Measurements from ENCODE around the gene KCTD1.
A peak's percentile ranks its signal among the peaks of the same experiment; 100 is the strongest.
"Not testable (repeated sequence)": the region's sequence is repeated elsewhere in the genome, so short reads cannot be mapped to it uniquely, and the experiment has no call there.

KCTD1 gene

GRCh38 chr18:26438980-26439379 lies 109.4 kb downstream of the KCTD1 start:
- Histone ChIP-seq H3K4me3 (replicated peaks; ENCODE audit: insufficient read depth, low read length) (no peak overlapping the region), H3K27me3 (ENCODE audit: insufficient read depth, poor library complexity, severe bottlenecking) (no peaks in the 10 kb centered on the region), H3K27ac (replicated peaks) (no peak overlapping the region)
- TF ChIP-seq, protein P1, sequence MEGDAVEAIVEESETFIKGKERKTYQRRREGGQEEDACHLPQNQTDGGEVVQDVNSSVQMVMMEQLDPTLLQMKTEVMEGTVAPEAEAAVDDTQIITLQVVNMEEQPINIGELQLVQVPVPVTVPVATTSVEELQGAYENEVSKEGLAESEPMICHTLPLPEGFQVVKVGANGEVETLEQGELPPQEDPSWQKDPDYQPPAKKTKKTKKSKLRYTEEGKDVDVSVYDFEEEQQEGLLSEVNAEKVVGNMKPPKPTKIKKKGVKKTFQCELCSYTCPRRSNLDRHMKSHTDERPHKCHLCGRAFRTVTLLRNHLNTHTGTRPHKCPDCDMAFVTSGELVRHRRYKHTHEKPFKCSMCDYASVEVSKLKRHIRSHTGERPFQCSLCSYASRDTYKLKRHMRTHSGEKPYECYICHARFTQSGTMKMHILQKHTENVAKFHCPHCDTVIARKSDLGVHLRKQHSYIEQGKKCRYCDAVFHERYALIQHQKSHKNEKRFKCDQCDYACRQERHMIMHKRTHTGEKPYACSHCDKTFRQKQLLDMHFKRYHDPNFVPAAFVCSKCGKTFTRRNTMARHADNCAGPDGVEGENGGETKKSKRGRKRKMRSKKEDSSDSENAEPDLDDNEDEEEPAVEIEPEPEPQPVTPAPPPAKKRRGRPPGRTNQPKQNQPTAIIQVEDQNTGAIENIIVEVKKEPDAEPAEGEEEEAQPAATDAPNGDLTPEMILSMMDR (IDR thresholded peaks at IDR 0.05; ENCODE audit: insufficient read depth, low read length), result no peak
- no peak for TF ChIP-seq GABPA (IDR thresholded peaks at IDR 0.05; ENCODE audit: low read depth)
- peak in 1 of 2 experiments; percentile 36 for DNase-seq (ENCODE audit: low read depth in 1 of 2, low spot score in 1 of 2)

- H3K4me3 ChIP-seq (replicated peaks; ENCODE audit: insufficient read depth, low read length), result not testable (repeated sequence)
Observed at GRCh38 chr18:26437634-26438033, 110.7 kb downstream of the KCTD1 start.

GRCh38 chr18:26436176-26437051 lies 111.9 kb downstream of the KCTD1 start:
- TF ChIP-seq, protein P1 (IDR thresholded peaks at IDR 0.05; ENCODE audit: insufficient read depth, low read length), result no peak
- TF ChIP-seq SPI1 (IDR thresholded peaks at IDR 0.05; ENCODE audit: borderline replicate concordance, low read depth) (no peak), REST (IDR thresholded peaks at IDR 0.05; ENCODE audit: insufficient replicate concordance, low read depth) (no peak), POLR2AphosphoS5 (IDR thresholded peaks at IDR 0.05; ENCODE audit: low read depth) (no peak), GABPA (IDR thresholded peaks at IDR 0.05; ENCODE audit: low read depth) (no peak)
- Histone ChIP-seq H3K27ac (replicated peaks) (no peak overlapping the region), H3K4me3 (replicated peaks; ENCODE audit: insufficient read depth, low read length) (no peak overlapping the region), H3K27me3 (ENCODE audit: insufficient read depth, poor library complexity, severe bottlenecking) (no peaks in the 10 kb centered on the region)
- DNase-seq (ENCODE audit: low read depth in 1 of 2, low spot score in 1 of 2), result no peak

More at GRCh38 chr18:26437634-26438033, 110.7 kb downstream of the KCTD1 start:
- not testable (repeated sequence) for H3K27ac ChIP-seq (replicated peaks); H3K27me3 ChIP-seq (ENCODE audit: insufficient read depth, poor library complexity, severe bottlenecking); DNase-seq (ENCODE audit: low read depth in 1 of 2, low spot score in 1 of 2)

GRCh38 chr18:26435415-26436095 lies 112.8 kb downstream of the KCTD1 start:
- TF ChIP-seq, protein P1 (IDR thresholded peaks at IDR 0.05; ENCODE audit: insufficient read depth, low read length), result no peak
- TF ChIP-seq SPI1 (IDR thresholded peaks at IDR 0.05; ENCODE audit: borderline replicate concordance, low read depth), result no peak
- no peak for TF ChIP-seq POLR2AphosphoS5 (IDR thresholded peaks at IDR 0.05; ENCODE audit: low read depth)
- no peak for TF ChIP-seq REST (IDR thresholded peaks at IDR 0.05; ENCODE audit: insufficient replicate concordance, low read depth)
- TF ChIP-seq GABPA (IDR thresholded peaks at IDR 0.05; ENCODE audit: low read depth), result no peak

More at GRCh38 chr18:26435415-26436095, 112.8 kb downstream of the KCTD1 start:
- Histone ChIP-seq H3K4me3 (replicated peaks; ENCODE audit: insufficient read depth, low read length) (no peak overlapping the region), H3K27me3 (ENCODE audit: insufficient read depth, poor library complexity, severe bottlenecking) (no peaks in the 10 kb centered on the region), H3K27ac (replicated peaks) (no peak overlapping the region)
- no peak for DNase-seq (ENCODE audit: low read depth in 1 of 2, low spot score in 1 of 2)
